OCI-LY7 (cell line): ENCODE results near the gene TAF1D. TPM values are rescaled to one million over a fixed set of nuclear protein-coding genes. Genes with fewer than 3 reads are reported as not detected.
A peak's percentile ranks its signal among the peaks of the same experiment; 100 is the strongest.

ENCODE experiments used
- BruUV-seq: library from RNA; stranded (reverse); fragments of 400-500 nt; replicated peaks from 2 replicates; lab custom pipeline; 2021; lab: Mats Ljungman, UMichigan
- CTCF ChIA-PET: fragments of 300-600 bp; sonication (Branson Sonifier 250); formaldehyde crosslinking; loops from one replicate; lab custom pipeline; 2022; ENCODE audit warnings: antibody characterized with exemption; ENCODE audit not compliant: unreplicated experiment; lab: Charles Lee
- POLR2A ChIA-PET: fragments of 300-600 bp; sonication (Branson Sonifier 250); formaldehyde crosslinking; loops from one replicate; lab custom pipeline; 2022; ENCODE audit warnings: antibody characterized with exemption; lab: Charles Lee
- DNase-seq: peaks from one replicate; pipeline ENCODE4 v3.0.0-alpha.2; 2015; ENCODE audit warnings: low spot score
- H2AFZ ChIP-seq: fragments of 200-600 bp; sonication (generic), shearing (Covaris generic); 2 replicates; pipeline ENCODE4 v1.6.1; 2014; ENCODE audit warnings: mild to moderate bottlenecking, antibody characterized with exemption, low read length, moderate library complexity
- H3K27ac ChIP-seq: fragments of 200-600 bp; sonication (generic); 2 replicates; pipeline ENCODE4 v1.5.1; 2014; ENCODE audit warnings: mixed run types, low read depth, mild to moderate bottlenecking, moderate library complexity, low read length, inconsistent platforms; ENCODE audit not compliant: poor library complexity, severe bottlenecking
- H3K36me3 ChIP-seq: fragments of 200-600 bp; sonication (generic); 2 replicates; pipeline ENCODE4 v1.6.1; 2014; ENCODE audit warnings: mild to moderate bottlenecking, antibody characterized with exemption, low read length, moderate library complexity, mixed read lengths; ENCODE audit not compliant: insufficient read depth
- H3K4me1 ChIP-seq: fragments of 200-600 bp; sonication (generic); 2 replicates; pipeline ENCODE4 v1.5.1; 2014; ENCODE audit warnings: mild to moderate bottlenecking, low read length; ENCODE audit not compliant: insufficient read depth, poor library complexity, severe bottlenecking
- H3K4me2 ChIP-seq: fragments of 200-600 bp; sonication (generic); 2 replicates; pipeline ENCODE4 v1.6.1; 2014; ENCODE audit warnings: mild to moderate bottlenecking, low read length
- H3K4me3 ChIP-seq: fragments of 200-600 bp; sonication (generic); 2 replicates; pipeline ENCODE4 v1.5.1; 2014; ENCODE audit warnings: mild to moderate bottlenecking, low read depth, low read length; ENCODE audit not compliant: poor library complexity, severe bottlenecking
- H3K79me2 ChIP-seq: fragments of 200-600 bp; sonication (generic); 2 replicates; pipeline ENCODE4 v1.6.1; 2016; ENCODE audit warnings: low read depth, mild to moderate bottlenecking, low read length, moderate library complexity, mixed read lengths; ENCODE audit not compliant: insufficient read depth
- H3K9me2 ChIP-seq: fragments of 200-600 bp; sonication (generic); 2 replicates; pipeline ENCODE4 v1.6.1; 2016; ENCODE audit warnings: mild to moderate bottlenecking, low read length, mixed read lengths; ENCODE audit not compliant: insufficient read depth
- H3K9me3 ChIP-seq: fragments of 200-600 bp; sonication (generic); 2 replicates; pipeline ENCODE4 v1.6.1; 2014; ENCODE audit warnings: mild to moderate bottlenecking, mixed run types, low read length, mixed read lengths
- H4K20me1 ChIP-seq: fragments of 200-600 bp; sonication (generic); 2 replicates; pipeline ENCODE4 v1.6.1; 2014; ENCODE audit warnings: mild to moderate bottlenecking, antibody characterized with exemption, low read length, moderate library complexity, mixed read lengths; ENCODE audit not compliant: insufficient read depth
- CTCF ChIP-seq: fragments of 200-600 bp; sonication (generic); conservative IDR thresholded peaks from 2 replicates; pipeline ENCODE4 v1.5.1; 2014; ENCODE audit warnings: mild to moderate bottlenecking, antibody characterized with exemption, low read length, moderate library complexity, mixed read lengths
- EZH2phosphoT487 ChIP-seq: fragments of 200-600 bp; sonication (generic); IDR thresholded peaks from 2 replicates; pipeline ENCODE4 v1.6.1; 2018; ENCODE audit warnings: low read depth, borderline replicate concordance, mild to moderate bottlenecking, mixed run types, antibody characterized with exemption, low read length, moderate library complexity, mixed read lengths
- intact Hi-C: fragments of 100-400 bp; cut with micrococcal nuclease; formaldehyde crosslinking; loops from one replicate; pipeline ENCODE4 v1.10.0; 2022; ENCODE audit not compliant: unreplicated experiment
- total RNA-seq, 2 experiments: library from RNA; depleted of rRNA in 1 of 2; stranded (reverse); fragments of >200 nt in 1 of 2; shearing (Covaris generic) in 1 of 2; gene quantifications; 2 replicates each; pipeline ENCODE4 v1.2.3, GENCODE V29; 2014 to 2022

The TAF1D gene
- total RNA-seq, 2 experiments from 2014 or later = 206 to 276 TPM

- intact Hi-C loops = no loop called here
- Histone ChIP-seq H3K9me3 (no peaks in the 10 kb centered on the region), H3K4me1 (no peaks in the 10 kb centered on the region), H3K4me2 (no peak overlapping the region), H2AFZ (no peak overlapping the region), H3K27ac (no peak overlapping the region), H3K4me3 (no peak overlapping the region), H3K79me2 (no peaks in the 10 kb centered on the region), H3K9me2 (no peaks in the 10 kb centered on the region), H3K36me3 (peaks cover 95% of the 10 kb centered on the region), H4K20me1 (no peaks in the 10 kb centered on the region)
- TF ChIP-seq CTCF = no peak
- no peak for TF ChIP-seq EZH2phosphoT487
- no peak for DNase-seq
- CTCF ChIA-PET = no interaction called here
- POLR2A ChIA-PET = interaction anchor here (1.4 kb wide), 1 partner anchor 15 kb away, joined by 3 read pairs; no protein-coding TSS in a partner anchor
- no TSS peak for BruUV-seq
These were observed 46.7 kb downstream of the TAF1D start for GRCh38 chr11:93694557-93694956.

GRCh38 chr11:93694109-93694508 is 47.2 kb downstream of the TAF1D start:
- H2AFZ ChIP-seq = no peak overlapping the region
- H3K4me3 ChIP-seq = no peak overlapping the region
- no peaks in the 10 kb centered on the region for H3K9me3 ChIP-seq
- ChIA-PET POLR2A (interaction anchor here (1.4 kb wide), 1 partner anchor 15 kb away, joined by 3 read pairs; no protein-coding TSS in a partner anchor), CTCF (no interaction called here)
- BruUV-seq = no TSS peak
- no peaks in the 10 kb centered on the region for H3K79me2 ChIP-seq
- no peaks in the 10 kb centered on the region for H3K9me2 ChIP-seq
- H4K20me1 ChIP-seq = no peaks in the 10 kb centered on the region
- peaks cover 95% of the 10 kb centered on the region for H3K36me3 ChIP-seq
- intact Hi-C loops = no loop called here
- no peak for DNase-seq
- TF ChIP-seq CTCF (peak; percentile 54), EZH2phosphoT487 (no peak)
- no peaks in the 10 kb centered on the region for H3K4me1 ChIP-seq
- H3K27ac ChIP-seq = no peak overlapping the region
- H3K4me2 ChIP-seq = no peak overlapping the region

GRCh38 chr11:93689240-93689639 is 52.1 kb downstream of the TAF1D start:
- no TSS peak for BruUV-seq
- Histone ChIP-seq H3K4me3 (no peak overlapping the region), H3K9me2 (no peaks in the 10 kb centered on the region), H3K36me3 (peaks cover 95% of the 10 kb centered on the region), H3K27ac (no peak overlapping the region), H4K20me1 (no peaks in the 10 kb centered on the region), H3K79me2 (no peaks in the 10 kb centered on the region), H3K9me3 (no peaks in the 10 kb centered on the region), H3K4me1 (no peaks in the 10 kb centered on the region), H2AFZ (no peak overlapping the region), H3K4me2 (no peak overlapping the region)
- ChIA-PET CTCF (no interaction called here), POLR2A (interaction anchor here (1.1 kb wide), 1 partner anchor 754 kb away, joined by 3 read pairs; no protein-coding TSS in a partner anchor)
- intact Hi-C loops = loop anchor here (10.0 kb wide), 1 partner anchor 796 kb away; no protein-coding TSS in a partner anchor
- no peak for DNase-seq
- TF ChIP-seq EZH2phosphoT487 (no peak), CTCF (no peak)
